Activated naive CD4-positive, alpha-beta T cell treated with anti-CD3 and anti-CD28 coated beads, Interleukin-2, amount 50 U/mL, for 24 hours (primary cell): ENCODE measurements around the gene CRAT.

Experiments
- H3K27ac Mint-ChIP-seq: one replicate; pipeline ENCODE4 v1.8.0; 2021; ENCODE audit warnings: mild to moderate bottlenecking, mixed read lengths
- H3K27me3 Mint-ChIP-seq: one replicate; pipeline ENCODE4 v1.8.0; 2021; ENCODE audit warnings: mixed read lengths
- H3K36me3 Mint-ChIP-seq: one replicate; pipeline ENCODE4 v1.8.0; 2021; ENCODE audit warnings: mixed read lengths
- H3K4me1 Mint-ChIP-seq: one replicate; pipeline ENCODE4 v1.8.0; 2021; ENCODE audit warnings: mixed read lengths
- H3K4me3 Mint-ChIP-seq: one replicate; pipeline ENCODE4 v1.8.0; 2021; ENCODE audit warnings: mild to moderate bottlenecking, mixed read lengths
- H3K9me3 Mint-ChIP-seq: one replicate; pipeline ENCODE4 v1.8.0; 2021; ENCODE audit warnings: mixed read lengths

CRAT gene

DNA sequence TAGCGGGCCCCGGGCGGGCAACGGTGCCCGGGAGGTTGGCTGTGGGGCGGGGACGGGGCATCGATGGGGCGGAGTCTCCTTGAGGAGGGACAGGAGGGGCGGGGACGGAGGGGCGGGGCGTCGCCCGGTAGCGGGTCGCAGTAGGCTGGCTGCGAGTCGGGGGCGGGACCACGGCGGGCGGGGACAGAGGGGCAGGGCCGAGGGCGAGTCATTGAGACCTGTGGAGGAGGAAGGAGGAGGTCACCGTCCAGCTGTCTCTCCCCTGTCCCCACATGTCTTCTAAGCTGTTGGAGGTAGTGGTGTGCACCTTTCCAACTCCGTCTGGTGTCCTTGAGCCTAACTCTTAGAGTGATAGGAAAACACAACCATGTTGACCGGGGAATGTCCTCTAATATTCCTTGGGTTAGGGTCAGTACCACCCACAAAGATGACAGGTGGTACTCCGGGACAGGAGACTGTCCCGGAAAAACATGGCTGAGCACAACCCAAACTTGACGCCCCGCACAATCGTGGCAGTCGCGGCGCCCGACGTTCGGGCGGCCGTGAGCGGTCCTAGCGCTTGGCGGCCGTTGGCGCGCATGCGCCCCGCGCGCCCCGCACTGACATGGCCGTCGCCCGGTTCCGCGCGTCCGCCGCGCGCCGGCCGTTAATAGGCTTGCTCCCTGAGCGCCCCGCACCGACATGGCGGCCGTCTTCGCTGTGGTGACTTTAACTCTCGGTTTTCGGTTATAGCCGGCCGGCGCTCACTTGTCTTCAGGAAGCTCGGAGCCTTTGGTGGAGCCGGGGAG is at the start of gene CRAT, which contains the start of gene PTPA:
Gene CRAT, minus strand, starts transcription at position 54 of the 788 bp plus-strand sequence. CDS start 284 bp downstream, outside the sequence.
Gene PTPA, plus strand, starts transcription at position 676 of the 788 bp plus-strand sequence. CDS start 186 bp downstream, outside the sequence.
- Mint-ChIP-seq H3K27me3 (no peaks in the 10 kb centered on the region), H3K27ac (peak within 1 kb of the TSS; percentile 91), H3K9me3 (no peaks in the 10 kb centered on the region), H3K36me3 (no peaks in the 10 kb centered on the region), H3K4me1 (peaks cover 45% of the 10 kb centered on the region), H3K4me3 (peak within 1 kb of the TSS; percentile 93)

- Mint-ChIP-seq H3K4me1 (no peaks in the 10 kb centered on the region), H3K4me3 (no peak overlapping the region), H3K36me3 (peaks cover 3% of the 10 kb centered on the region), H3K27me3 (no peaks in the 10 kb centered on the region), H3K9me3 (no peaks in the 10 kb centered on the region), H3K27ac (no peak overlapping the region)
These were observed 45.6 kb upstream of the CRAT start for GRCh38 chr9:129156163-129156562.

- peaks cover 3% of the 10 kb centered on the region for H3K36me3 Mint-ChIP-seq
These were observed 44.4 kb upstream of the CRAT start for GRCh38 chr9:129154866-129155477.

GRCh38 chr9:129151469-129151868 is 40.9 kb upstream of the CRAT start:
- no peaks in the 10 kb centered on the region for H3K27me3 Mint-ChIP-seq
- H3K36me3 Mint-ChIP-seq = no peaks in the 10 kb centered on the region
- no peaks in the 10 kb centered on the region for H3K4me1 Mint-ChIP-seq
- no peaks in the 10 kb centered on the region for H3K9me3 Mint-ChIP-seq
- H3K27ac Mint-ChIP-seq = no peak overlapping the region
- no peak overlapping the region for H3K4me3 Mint-ChIP-seq

More at GRCh38 chr9:129154866-129155477, 44.4 kb upstream of the CRAT start:
- H3K9me3 Mint-ChIP-seq = no peaks in the 10 kb centered on the region
- H3K4me1 Mint-ChIP-seq = no peaks in the 10 kb centered on the region
- H3K27ac Mint-ChIP-seq = no peak overlapping the region
- no peak overlapping the region for H3K4me3 Mint-ChIP-seq
- H3K27me3 Mint-ChIP-seq = no peaks in the 10 kb centered on the region

DNA sequence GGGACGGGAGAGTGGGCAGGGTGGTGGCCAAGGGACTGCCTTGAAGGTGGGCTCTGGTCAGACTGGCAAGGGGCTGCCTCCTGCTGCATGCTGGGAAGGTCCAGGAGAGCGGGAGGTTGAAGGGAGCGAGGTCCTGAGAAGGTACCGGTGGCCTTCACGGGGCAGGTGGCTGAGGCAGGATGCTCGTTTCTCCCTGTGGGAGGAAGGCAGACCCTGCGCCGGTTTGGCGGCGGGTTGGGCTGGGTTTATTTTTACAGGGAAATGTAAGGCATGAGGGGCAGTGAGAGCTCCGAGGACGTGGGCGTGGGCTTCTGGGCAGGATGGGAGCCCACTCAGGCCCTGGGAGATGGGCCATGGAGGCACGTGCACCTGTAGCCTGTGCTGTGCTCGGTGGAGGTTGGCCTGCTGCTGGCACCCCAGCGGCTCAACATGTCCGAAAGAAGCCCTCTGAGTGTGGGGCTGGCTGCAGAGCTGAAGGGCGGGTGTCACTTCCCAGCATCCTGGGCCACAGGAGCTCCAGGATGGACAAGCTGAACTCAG is 40.1 kb upstream of the CRAT start:
- Mint-ChIP-seq H3K27ac (no peak overlapping the region), H3K4me1 (no peaks in the 10 kb centered on the region), H3K36me3 (no peaks in the 10 kb centered on the region), H3K27me3 (no peaks in the 10 kb centered on the region), H3K4me3 (no peak overlapping the region), H3K9me3 (no peaks in the 10 kb centered on the region)

DNA sequence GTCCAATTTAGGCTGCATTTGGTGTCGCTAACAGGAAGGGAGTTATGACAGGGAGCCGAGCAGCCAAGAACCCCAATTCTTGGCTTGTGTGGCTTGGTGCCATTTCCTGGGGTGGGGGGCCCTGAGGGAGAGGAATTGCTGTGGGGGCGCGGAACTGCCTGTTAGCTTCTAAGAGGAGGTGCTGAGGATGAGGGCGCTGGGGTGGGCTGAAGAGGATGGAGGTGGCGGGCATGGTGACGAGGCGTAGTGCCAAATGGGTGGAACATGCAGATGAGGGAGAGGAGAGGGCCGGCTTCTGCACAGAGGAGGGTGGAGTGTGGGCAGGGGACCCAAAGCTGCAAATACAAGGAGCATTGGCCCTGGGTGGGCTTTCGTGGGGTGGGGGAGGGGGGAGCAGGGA is 39.5 kb upstream of the CRAT start:
- no peaks in the 10 kb centered on the region for H3K9me3 Mint-ChIP-seq
- H3K4me3 Mint-ChIP-seq = no peak overlapping the region
- H3K36me3 Mint-ChIP-seq = no peaks in the 10 kb centered on the region
- H3K27ac Mint-ChIP-seq = no peak overlapping the region
- H3K4me1 Mint-ChIP-seq = no peaks in the 10 kb centered on the region
- H3K27me3 Mint-ChIP-seq = no peaks in the 10 kb centered on the region

DNA sequence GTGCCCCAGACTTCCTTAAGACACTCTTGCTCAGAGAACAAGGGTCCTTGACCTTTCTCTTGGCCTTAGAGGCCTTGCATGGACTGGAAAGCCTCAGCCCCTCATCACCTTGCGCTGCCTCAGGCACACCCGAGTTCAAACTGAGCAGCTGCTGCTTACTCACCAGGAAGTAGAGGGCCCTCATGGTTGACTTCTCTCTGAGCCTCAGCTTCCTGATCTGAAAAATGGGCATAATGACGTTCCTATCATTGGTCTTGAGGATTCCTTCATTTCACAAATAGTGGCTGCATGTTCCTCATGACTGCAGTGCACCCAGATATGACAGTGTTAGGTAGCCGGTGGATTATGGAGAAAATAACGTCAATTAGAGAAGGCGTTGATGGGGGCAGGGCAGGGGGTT is 38.8 kb upstream of the CRAT start:
- Mint-ChIP-seq H3K4me3 (no peak overlapping the region), H3K9me3 (no peaks in the 10 kb centered on the region), H3K4me1 (no peaks in the 10 kb centered on the region), H3K36me3 (no peaks in the 10 kb centered on the region), H3K27me3 (no peaks in the 10 kb centered on the region), H3K27ac (no peak overlapping the region)

- H3K4me3 Mint-ChIP-seq = no peak overlapping the region
- no peaks in the 10 kb centered on the region for H3K36me3 Mint-ChIP-seq
- H3K27ac Mint-ChIP-seq = no peak overlapping the region
- no peaks in the 10 kb centered on the region for H3K9me3 Mint-ChIP-seq
- no peaks in the 10 kb centered on the region for H3K27me3 Mint-ChIP-seq
- peaks cover 5% of the 10 kb centered on the region for H3K4me1 Mint-ChIP-seq
These were observed 38.0 kb upstream of the CRAT start for GRCh38 chr9:129148463-129149204.

GRCh38 chr9:129146441-129146941 is 35.9 kb upstream of the CRAT start:
- Mint-ChIP-seq H3K4me1 (peaks cover 18% of the 10 kb centered on the region), H3K27me3 (no peaks in the 10 kb centered on the region), H3K27ac (no peak overlapping the region), H3K9me3 (no peaks in the 10 kb centered on the region), H3K36me3 (no peaks in the 10 kb centered on the region), H3K4me3 (no peak overlapping the region)

DNA sequence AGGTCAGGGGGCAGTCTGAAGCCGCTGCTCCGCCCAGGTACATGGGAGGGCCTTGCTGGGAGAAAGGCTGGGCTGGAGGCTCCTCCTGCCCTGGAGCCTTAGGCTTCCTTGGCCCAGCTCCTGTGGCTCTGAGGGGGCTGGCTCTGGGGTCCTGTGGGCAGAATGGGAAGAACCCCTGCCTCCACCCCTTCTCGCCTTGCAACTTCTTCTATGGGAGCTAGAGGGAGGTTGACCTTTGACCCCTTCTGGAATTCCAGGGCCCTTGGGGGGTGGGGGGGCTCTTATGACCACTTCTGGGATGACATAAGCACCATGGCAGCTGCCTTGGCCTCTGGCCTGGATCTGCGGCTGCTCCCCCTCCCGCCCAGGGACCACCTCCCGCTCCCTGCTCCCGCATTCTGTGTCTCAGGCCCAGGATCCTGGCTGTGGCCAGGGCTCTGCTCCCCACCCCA is 35.3 kb upstream of the CRAT start:
- H3K4me1 Mint-ChIP-seq = peaks cover 24% of the 10 kb centered on the region
- H3K36me3 Mint-ChIP-seq = no peaks in the 10 kb centered on the region
- H3K4me3 Mint-ChIP-seq = no peak overlapping the region
- H3K9me3 Mint-ChIP-seq = no peaks in the 10 kb centered on the region
- H3K27ac Mint-ChIP-seq = no peak overlapping the region
- H3K27me3 Mint-ChIP-seq = no peaks in the 10 kb centered on the region

DNA sequence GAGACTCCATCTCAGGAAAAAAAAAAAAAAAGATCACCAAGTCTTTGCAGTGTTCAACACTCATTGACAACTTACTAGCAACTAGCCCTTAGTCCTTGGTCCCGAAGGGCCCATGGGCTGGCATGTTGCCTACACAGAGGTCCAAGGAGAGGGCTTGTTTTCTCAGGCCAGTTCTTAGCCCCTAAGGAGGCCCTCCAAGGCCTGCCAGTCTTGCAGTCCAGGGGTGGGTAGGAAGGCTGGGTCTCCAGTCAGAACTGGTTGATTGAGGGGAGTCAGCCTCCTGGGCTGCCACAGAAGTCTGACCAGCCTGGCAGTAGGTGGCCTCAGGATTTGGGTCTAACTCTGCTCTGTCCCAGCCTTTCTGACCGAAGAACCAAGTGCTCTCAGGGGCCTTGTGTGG is 34.7 kb upstream of the CRAT start:
- Mint-ChIP-seq H3K27me3 (no peaks in the 10 kb centered on the region), H3K36me3 (no peaks in the 10 kb centered on the region), H3K27ac (no peak overlapping the region), H3K4me3 (no peak overlapping the region), H3K4me1 (peaks cover 26% of the 10 kb centered on the region), H3K9me3 (no peaks in the 10 kb centered on the region)

DNA sequence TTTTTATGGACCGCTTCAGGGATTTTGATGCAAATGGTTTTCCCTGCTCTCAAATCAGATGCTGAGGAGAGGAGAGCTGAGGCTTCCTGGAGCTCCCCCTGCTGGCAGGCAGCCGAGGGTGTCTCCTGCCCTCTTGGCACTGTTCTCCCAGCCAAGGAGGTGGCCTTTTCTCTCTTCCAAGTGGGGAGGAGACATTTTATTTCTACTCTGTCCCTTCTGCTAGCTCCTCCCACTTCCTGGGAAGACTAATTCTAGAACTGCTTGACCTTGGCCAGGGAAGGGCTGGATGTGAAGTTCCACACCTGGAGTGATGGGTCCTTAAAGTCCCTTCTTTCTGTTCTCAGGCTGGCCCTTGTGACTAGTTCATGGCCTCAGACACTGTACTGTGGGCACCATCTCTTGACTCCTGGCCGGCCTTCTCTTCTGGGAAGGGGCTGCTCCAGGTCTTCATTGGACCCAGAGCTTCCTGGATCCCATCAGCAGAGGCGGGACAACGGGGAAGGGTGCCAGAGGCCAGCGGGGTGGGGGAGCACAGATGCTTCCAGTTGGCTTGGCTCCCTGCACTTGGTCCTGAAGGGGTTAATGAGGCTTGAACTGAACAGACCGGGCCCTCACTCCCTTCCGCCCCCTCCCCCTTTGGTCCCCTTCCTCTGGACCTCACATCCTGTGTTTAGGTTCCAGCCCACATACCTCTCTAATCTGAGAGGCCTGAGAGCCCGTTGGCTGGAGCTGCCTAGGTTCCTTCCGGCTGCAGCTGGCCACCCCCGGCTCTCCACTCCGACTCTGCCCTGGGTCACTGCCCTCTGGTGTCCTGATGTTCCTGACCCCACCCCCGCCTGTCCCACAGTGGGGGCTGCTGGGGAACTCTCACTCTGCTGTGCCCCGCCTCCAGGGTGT is 32.7 kb upstream of the CRAT start:
- Mint-ChIP-seq H3K27me3 (no peaks in the 10 kb centered on the region), H3K4me3 (peak overlapping the region; percentile 59), H3K4me1 (peaks cover 40% of the 10 kb centered on the region), H3K27ac (no peak overlapping the region), H3K36me3 (no peaks in the 10 kb centered on the region), H3K9me3 (no peaks in the 10 kb centered on the region)

GRCh38 chr9:129142138-129142935 is 31.7 kb upstream of the CRAT start:
- Mint-ChIP-seq H3K4me3 (no peak overlapping the region), H3K27me3 (no peaks in the 10 kb centered on the region), H3K27ac (no peak overlapping the region), H3K36me3 (no peaks in the 10 kb centered on the region), H3K9me3 (no peaks in the 10 kb centered on the region), H3K4me1 (peaks cover 40% of the 10 kb centered on the region)
